Neuron (in vitro differentiated cells): ENCODE measurements around the gene TCAF1.

Experiments used
- H2AFZ ChIP-seq: one replicate; pipeline ENCODE4 v1.6.1; 2013; ENCODE audit warnings: low read depth, mild to moderate bottlenecking, inconsistent platforms, low read length, moderate library complexity
- H3K27me3 ChIP-seq: one replicate; pipeline ENCODE4 v1.6.1; 2013; ENCODE audit warnings: low read length; ENCODE audit not compliant: insufficient read depth
- H3K36me3 ChIP-seq: one replicate; pipeline ENCODE4 v1.6.1; 2013; ENCODE audit warnings: low read length; ENCODE audit not compliant: insufficient read depth
- H3K4me1 ChIP-seq: one replicate; pipeline ENCODE4 v1.6.1; 2013; ENCODE audit warnings: low read length; ENCODE audit not compliant: insufficient read depth
- H3K4me3 ChIP-seq: 2 replicates; pipeline ENCODE4 v1.5.1; 2013; ENCODE audit warnings: mild to moderate bottlenecking, low read length, moderate library complexity
- H3K9me3 ChIP-seq: one replicate; pipeline ENCODE4 v1.6.1; 2013; ENCODE audit warnings: low read length

Gene TCAF1

GRCh38 chr7:143892527-143893300 lies 9.3 kb downstream of the TCAF1 start:
- peaks cover 14% of the 10 kb centered on the region for H3K9me3 ChIP-seq
- no peaks in the 10 kb centered on the region for H3K27me3 ChIP-seq
- H3K4me1 ChIP-seq = no peaks in the 10 kb centered on the region
- H2AFZ ChIP-seq = no peak overlapping the region
- H3K36me3 ChIP-seq = no peaks in the 10 kb centered on the region
- no peak overlapping the region for H3K4me3 ChIP-seq

GRCh38 chr7:143891457-143891856 lies 10.5 kb downstream of the TCAF1 start:
- Histone ChIP-seq H3K36me3 (no peaks in the 10 kb centered on the region), H3K9me3 (peaks cover 16% of the 10 kb centered on the region), H3K4me3 (no peak overlapping the region), H2AFZ (no peak overlapping the region), H3K4me1 (no peaks in the 10 kb centered on the region), H3K27me3 (no peaks in the 10 kb centered on the region)

GRCh38 chr7:143890558-143890957 lies 11.4 kb downstream of the TCAF1 start:
- peaks cover 16% of the 10 kb centered on the region for H3K9me3 ChIP-seq
- no peak overlapping the region for H3K4me3 ChIP-seq
- no peaks in the 10 kb centered on the region for H3K36me3 ChIP-seq
- H3K4me1 ChIP-seq = no peaks in the 10 kb centered on the region
- no peak overlapping the region for H2AFZ ChIP-seq
- no peaks in the 10 kb centered on the region for H3K27me3 ChIP-seq

GRCh38 chr7:143889068-143889467 lies 12.9 kb downstream of the TCAF1 start:
- Histone ChIP-seq H3K36me3 (no peaks in the 10 kb centered on the region), H3K4me3 (no peak overlapping the region), H3K4me1 (no peaks in the 10 kb centered on the region), H3K9me3 (peaks cover 16% of the 10 kb centered on the region), H2AFZ (no peak overlapping the region), H3K27me3 (no peaks in the 10 kb centered on the region)

GRCh38 chr7:143886826-143887477 lies 15.0 kb downstream of the TCAF1 start:
- peaks cover 16% of the 10 kb centered on the region for H3K9me3 ChIP-seq
- no peak overlapping the region for H3K4me3 ChIP-seq
- H3K36me3 ChIP-seq = no peaks in the 10 kb centered on the region
- no peaks in the 10 kb centered on the region for H3K27me3 ChIP-seq
- no peaks in the 10 kb centered on the region for H3K4me1 ChIP-seq
- no peak overlapping the region for H2AFZ ChIP-seq

GRCh38 chr7:143885951-143886350 lies 16.0 kb downstream of the TCAF1 start:
- no peak overlapping the region for H3K4me3 ChIP-seq
- H2AFZ ChIP-seq = no peak overlapping the region

GRCh38 chr7:143884969-143885559 lies 16.9 kb downstream of the TCAF1 start:
- Histone ChIP-seq H3K36me3 (no peaks in the 10 kb centered on the region), H3K4me3 (peak overlapping the region; percentile 39), H3K4me1 (no peaks in the 10 kb centered on the region), H3K27me3 (no peaks in the 10 kb centered on the region), H3K9me3 (peaks cover 10% of the 10 kb centered on the region), H2AFZ (no peak overlapping the region)

More at GRCh38 chr7:143885951-143886350, 16.0 kb downstream of the TCAF1 start:
- no peaks in the 10 kb centered on the region for H3K4me1 ChIP-seq
- H3K36me3 ChIP-seq = no peaks in the 10 kb centered on the region
- peaks cover 13% of the 10 kb centered on the region for H3K9me3 ChIP-seq
- no peaks in the 10 kb centered on the region for H3K27me3 ChIP-seq

- no peak overlapping the region for H2AFZ ChIP-seq
- H3K36me3 ChIP-seq = no peaks in the 10 kb centered on the region
- peaks cover 8% of the 10 kb centered on the region for H3K9me3 ChIP-seq
- H3K27me3 ChIP-seq = no peaks in the 10 kb centered on the region
- no peaks in the 10 kb centered on the region for H3K4me1 ChIP-seq
- H3K4me3 ChIP-seq = peak overlapping the region; percentile 39
Measured at GRCh38 chr7:143884241-143884968, 17.6 kb downstream of the TCAF1 start.

GRCh38 chr7:143882604-143883078 lies 19.3 kb downstream of the TCAF1 start:
- Histone ChIP-seq H3K36me3 (peaks cover 2% of the 10 kb centered on the region), H2AFZ (peak overlapping the region; percentile 44), H3K4me1 (no peaks in the 10 kb centered on the region), H3K27me3 (no peaks in the 10 kb centered on the region), H3K9me3 (peaks cover 2% of the 10 kb centered on the region), H3K4me3 (peak overlapping the region; percentile 56)

- H3K4me1 ChIP-seq = no peaks in the 10 kb centered on the region
- no peaks in the 10 kb centered on the region for H3K9me3 ChIP-seq
- peaks cover 2% of the 10 kb centered on the region for H3K36me3 ChIP-seq
- H3K4me3 ChIP-seq = peak overlapping the region; percentile 56
- no peak overlapping the region for H2AFZ ChIP-seq
- no peaks in the 10 kb centered on the region for H3K27me3 ChIP-seq
Measured at GRCh38 chr7:143882020-143882603, 19.9 kb downstream of the TCAF1 start.

- Histone ChIP-seq H3K36me3 (peaks cover 25% of the 10 kb centered on the region), H3K4me3 (no peak overlapping the region), H3K27me3 (no peaks in the 10 kb centered on the region), H2AFZ (no peak overlapping the region), H3K9me3 (peaks cover 2% of the 10 kb centered on the region), H3K4me1 (no peaks in the 10 kb centered on the region)
Measured at GRCh38 chr7:143878884-143879283, 23.1 kb downstream of the TCAF1 start.

- Histone ChIP-seq H2AFZ (no peak overlapping the region), H3K9me3 (peaks cover 2% of the 10 kb centered on the region), H3K4me3 (no peak overlapping the region), H3K36me3 (peaks cover 25% of the 10 kb centered on the region), H3K27me3 (no peaks in the 10 kb centered on the region), H3K4me1 (no peaks in the 10 kb centered on the region)
Measured at GRCh38 chr7:143877098-143877497, 24.9 kb downstream of the TCAF1 start.
